Epidermal melanocyte (primary cell): Measurements from ENCODE around the gene OR1L4.

Experiments
- DNase-seq: peaks from one replicate; pipeline ENCODE4 v3.0.0; 2011; ENCODE audit warnings: low spot score; ENCODE audit not compliant: insufficient read length

Gene OR1L4, protein sequence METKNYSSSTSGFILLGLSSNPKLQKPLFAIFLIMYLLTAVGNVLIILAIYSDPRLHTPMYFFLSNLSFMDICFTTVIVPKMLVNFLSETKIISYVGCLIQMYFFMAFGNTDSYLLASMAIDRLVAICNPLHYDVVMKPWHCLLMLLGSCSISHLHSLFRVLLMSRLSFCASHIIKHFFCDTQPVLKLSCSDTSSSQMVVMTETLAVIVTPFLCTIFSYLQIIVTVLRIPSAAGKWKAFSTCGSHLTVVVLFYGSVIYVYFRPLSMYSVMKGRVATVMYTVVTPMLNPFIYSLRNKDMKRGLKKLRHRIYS

DNA sequence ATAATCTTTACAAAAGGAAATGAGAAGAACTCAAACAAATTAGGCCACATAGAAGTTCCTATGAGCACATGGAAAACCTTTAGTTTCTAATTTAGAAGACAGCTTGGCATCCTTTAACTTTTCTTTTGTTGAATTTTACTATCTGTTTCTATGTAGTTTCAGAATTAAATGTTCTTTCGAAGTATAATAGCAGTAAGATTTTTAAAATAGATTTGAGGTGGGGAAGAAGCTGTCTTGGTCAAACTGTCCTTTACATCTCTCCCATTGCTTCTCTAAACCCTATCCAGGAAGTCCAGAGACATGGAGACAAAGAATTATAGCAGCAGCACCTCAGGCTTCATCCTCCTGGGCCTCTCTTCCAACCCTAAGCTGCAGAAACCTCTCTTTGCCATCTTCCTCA is at the start of gene OR1L4:
OR1L4 (plus strand) TSS at position 301 of the 400 bp plus-strand sequence; CDS start at position 301, 0 bp downstream.
- DNase-seq, result no peak

DNA sequence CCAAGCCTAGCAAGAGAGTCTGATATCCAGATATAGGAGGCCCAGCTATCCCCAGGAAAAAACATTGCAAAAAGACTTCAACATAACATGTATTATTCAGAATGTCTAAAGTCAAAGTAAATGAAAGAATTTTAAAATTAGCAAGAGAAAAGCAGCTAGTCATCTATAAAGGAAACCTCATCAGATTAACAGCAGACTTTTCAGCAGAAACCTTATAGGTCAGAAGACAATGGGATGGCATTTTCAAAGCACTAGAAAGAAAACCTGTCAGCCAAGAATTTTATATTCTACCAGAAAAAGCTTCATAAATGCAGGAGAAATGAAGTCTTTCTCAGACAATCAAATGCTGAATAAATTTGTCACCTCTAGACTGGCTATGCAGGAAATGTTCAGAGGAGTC is 38.9 kb upstream of the OR1L4 start:
- DNase-seq, result no peak

DNA sequence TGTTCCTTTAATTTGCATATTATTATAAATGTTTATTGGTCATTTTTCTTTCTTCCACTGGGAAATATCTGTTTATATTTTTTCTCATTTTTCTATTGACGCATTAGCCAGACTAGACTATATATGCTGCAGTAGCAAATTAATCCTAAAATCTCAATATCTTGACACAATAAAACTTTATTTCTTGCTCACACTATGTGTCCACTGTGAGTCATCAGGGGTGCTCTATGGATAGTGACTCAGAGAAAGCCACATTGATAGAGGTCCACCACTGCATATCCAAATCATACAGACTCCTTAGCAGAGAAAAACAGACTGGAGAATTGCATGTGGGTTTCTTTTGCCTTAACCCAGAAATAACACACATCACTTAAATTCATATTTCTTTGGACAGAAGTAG is 28.1 kb upstream of the OR1L4 start:
- no peak for DNase-seq

DNA sequence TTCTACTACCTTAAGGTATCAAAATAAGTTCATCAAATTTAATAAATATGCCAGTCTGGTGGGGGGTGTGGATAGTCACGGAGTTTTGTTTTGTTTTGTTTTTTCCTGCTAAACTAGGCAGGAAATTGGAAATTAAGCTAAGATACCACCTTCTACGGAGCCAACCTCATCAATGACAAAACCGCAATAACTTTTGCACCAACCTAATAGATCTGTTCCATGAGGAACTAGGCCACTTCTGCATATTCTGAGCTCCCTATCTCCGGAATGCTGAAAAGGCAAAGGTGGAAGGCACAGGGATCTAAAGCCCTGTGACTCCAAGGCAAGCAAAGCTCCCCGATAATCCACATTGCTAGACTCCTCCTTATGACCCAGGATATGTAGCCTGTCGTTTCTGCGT is 5.8 kb upstream of the OR1L4 start:
- DNase-seq, result no peak

DNA sequence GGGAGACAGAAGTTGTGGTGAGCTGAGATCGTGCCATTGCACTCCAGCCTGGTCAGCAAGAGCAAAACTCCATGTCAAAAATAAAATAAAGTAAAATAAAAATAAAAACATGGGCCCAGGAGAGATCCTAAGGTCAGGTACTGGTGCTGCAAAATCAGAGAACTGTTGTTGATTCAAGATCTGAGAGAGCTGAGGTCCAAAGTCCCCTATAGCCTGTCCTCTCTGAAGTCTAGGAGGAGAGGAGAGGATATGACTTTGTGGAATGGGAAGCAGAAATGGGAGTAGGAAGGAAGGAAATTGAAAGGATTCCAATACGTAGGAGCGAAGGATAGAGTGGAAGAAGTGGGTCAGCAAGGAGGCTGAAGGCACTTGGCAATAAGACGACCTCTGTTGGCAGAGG is 4.6 kb upstream of the OR1L4 start:
- DNase-seq, result no peak

DNA sequence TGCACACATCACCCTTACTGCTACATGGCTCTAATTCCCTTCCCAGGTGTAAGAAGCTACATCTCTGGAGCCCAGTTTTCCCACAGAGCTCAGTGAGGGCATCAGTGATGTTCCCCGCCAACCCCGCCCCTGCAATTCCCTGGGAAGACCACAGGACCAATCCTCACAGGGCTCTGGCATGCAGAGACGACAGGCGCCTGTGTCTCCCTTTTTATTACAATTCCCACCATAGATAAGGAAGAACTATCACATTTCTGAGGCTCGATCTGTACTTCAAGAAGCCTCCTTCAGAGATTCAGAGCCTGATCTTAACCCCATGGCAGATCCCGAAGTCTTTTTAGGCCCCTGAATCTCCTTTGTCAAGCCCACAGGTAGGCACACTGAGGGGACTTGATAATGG is 18.2 kb downstream of the OR1L4 start, which contains the start of gene OR1L6:
OR1L6 (plus strand) TSS at position 301 of the 400 bp plus-strand sequence. CDS start 7,545 bp downstream, outside the sequence.
- DNase-seq, result no peak

DNA sequence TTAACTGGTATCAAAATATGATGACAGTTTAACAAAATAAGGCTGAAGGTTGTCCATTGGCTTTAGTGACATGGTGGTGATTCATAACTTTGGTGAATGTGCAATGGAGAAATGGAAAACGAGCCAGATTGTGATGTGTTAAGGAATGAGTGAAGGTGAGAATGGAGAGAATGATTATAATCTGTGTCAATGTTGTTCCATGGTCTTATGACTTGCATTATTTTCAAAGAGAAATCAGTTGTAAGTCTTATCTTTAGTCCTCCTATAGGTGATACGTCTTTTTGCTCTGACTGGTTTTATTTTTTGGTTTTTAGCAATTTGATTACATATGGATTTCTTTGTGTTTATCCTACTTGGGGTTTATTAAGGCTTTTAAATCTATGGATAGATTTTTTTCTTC is 31.0 kb downstream of the OR1L4 start:
- DNase-seq, result no peak

DNA sequence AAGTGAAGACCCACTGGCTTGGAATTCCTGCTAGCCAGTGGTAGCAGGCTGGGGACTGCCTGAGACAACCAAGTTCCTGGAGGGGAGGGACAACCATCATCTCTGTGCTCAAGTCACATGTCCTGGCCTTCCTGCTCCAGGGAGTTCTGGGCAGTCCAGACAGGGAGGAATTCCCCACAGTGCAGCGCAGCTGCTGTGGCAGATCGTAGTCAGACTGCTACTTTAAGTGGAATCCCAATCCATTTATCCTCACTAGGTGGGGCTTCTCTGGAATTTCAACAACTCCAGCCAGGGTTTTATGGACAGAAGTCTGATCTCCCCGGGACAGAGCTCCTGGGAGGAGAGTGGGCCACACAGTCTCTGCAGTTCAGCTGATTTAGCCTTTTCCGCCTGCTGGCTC is 44.0 kb downstream of the OR1L4 start:
- no peak for DNase-seq
